BJ (cell line): ENCODE results near the gene PRSS33. TPM values are rescaled to one million over a fixed set of nuclear protein-coding genes. Genes with fewer than 3 reads are reported as not detected.

ENCODE experiments used
- CTCF ChIA-PET: fragments of 350-600 bp; formaldehyde crosslinking; extraction: SDS; loops from one replicate; lab custom pipeline; 2021; ENCODE audit warnings: antibody characterized with exemption, inconsistent platforms; lab: Yijun Ruan, JAX
- POLR2A ChIA-PET: fragments of 300-600 bp; sonication (Branson Sonifier 250); formaldehyde crosslinking; extraction: SDS; loops from one replicate; lab custom pipeline; 2021; ENCODE audit warnings: antibody characterized with exemption; lab: Charles Lee
- DNase-seq: peaks from one replicate; pipeline ENCODE4 v3.0.0-alpha.2; 2011; ENCODE audit warnings: low read depth
- H3K27me3 ChIP-seq: 2 replicates; pipeline ENCODE4 v1.6.0; 2011; ENCODE audit warnings: low read length; ENCODE audit not compliant: control insufficient read depth, insufficient read depth
- H3K36me3 ChIP-seq: 2 replicates; pipeline ENCODE4 v1.5.1; 2011; ENCODE audit warnings: low read length; ENCODE audit not compliant: control insufficient read depth, insufficient read depth
- H3K4me3 ChIP-seq: 2 replicates; pipeline ENCODE4 v1.5.1; 2011; ENCODE audit warnings: low read depth, mild to moderate bottlenecking, control low read depth, low read length
- CTCF ChIP-seq: IDR thresholded peaks from 2 replicates; pipeline ENCODE4 v1.5.1; 2011; ENCODE audit warnings: low read depth, mild to moderate bottlenecking, control low read depth, inconsistent platforms, low read length, moderate library complexity; ENCODE audit not compliant: insufficient read depth
- polyA plus RNA-seq: library from polyadenylated mRNA; depleted of rRNA; stranded (reverse); fragments of >200 nt; gene quantifications from 2 replicates; pipeline ENCODE4 v1.2.3, GENCODE V29; 2011

Gene PRSS33
- polyA plus RNA-seq, 1 experiment, result not detected

DNA sequence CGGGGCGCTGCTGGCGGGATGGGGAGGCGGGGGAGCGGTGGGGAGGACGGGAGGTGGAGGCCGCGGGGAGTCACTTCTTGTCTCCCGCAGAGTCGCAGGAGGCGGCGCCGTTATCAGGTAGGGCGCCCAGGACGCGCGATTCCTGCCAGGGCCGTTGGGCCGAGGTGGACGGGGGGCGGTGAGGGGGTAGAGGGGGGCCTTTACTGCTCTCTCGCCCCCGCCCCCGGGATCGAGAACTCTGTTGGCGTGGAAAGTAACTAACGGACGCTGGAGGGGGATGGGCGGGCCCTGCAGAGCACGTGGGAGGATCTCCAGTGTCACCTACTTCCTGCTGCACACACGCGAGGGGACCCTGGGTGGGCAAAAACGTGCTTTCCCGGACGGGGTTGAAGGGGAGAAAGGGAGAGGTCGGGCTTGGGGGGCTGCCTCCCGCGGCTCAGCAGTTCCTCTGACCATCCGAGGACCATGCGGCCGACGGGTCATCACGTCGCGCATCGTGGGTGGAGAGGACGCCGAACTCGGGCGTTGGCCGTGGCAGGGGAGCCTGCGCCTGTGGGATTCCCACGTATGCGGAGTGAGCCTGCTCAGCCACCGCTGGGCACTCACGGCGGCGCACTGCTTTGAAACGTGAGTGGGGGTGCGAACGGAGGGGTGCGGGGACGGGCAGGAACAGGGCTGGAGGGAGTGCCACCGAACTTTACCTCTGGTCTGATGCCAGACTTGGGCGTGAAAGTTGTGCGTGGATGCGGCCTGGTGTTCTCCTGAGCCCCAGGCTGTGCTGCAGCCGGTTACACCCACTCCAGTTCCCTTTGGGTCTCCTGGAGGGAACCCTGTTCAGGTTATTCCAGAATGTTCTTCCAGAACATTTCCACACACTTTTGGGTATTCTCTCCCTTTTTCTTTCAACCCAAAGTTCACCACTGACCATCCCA lies 30.2 kb upstream of the PRSS33 start:
- Histone ChIP-seq H3K27me3 (peaks cover 31% of the 10 kb centered on the region), H3K4me3 (no peak overlapping the region), H3K36me3 (no peaks in the 10 kb centered on the region)
- TF ChIP-seq CTCF, result no peak
- no peak for DNase-seq
- ChIA-PET CTCF (no interaction called here), POLR2A (no interaction called here)

GRCh38 chr16:2816751-2817339 lies 29.5 kb upstream of the PRSS33 start, which contains the start of gene PRSS21:
PRSS21 (plus strand) TSS chr16:2817237; CDS start chr16:2817269, 32 bp downstream.
- no peak for DNase-seq
- POLR2A ChIA-PET, result no interaction called here

GRCh38 chr16:2815299-2815771 lies 28.0 kb upstream of the PRSS33 start:
- DNase-seq, result no peak
- CTCF ChIA-PET, result interaction anchor here (1.5 kb wide), 1 partner anchor 9 kb away, joined by 3 read pairs; no protein-coding TSS in a partner anchor
- H3K4me3 ChIP-seq, result no peak overlapping the region
- POLR2A ChIA-PET, result no interaction called here
- peaks cover 26% of the 10 kb centered on the region for H3K27me3 ChIP-seq
- no peaks in the 10 kb centered on the region for H3K36me3 ChIP-seq
- no peak for TF ChIP-seq CTCF

More at GRCh38 chr16:2816751-2817339, 29.5 kb upstream of the PRSS33 start, which contains the start of gene PRSS21:
- CTCF ChIA-PET, result no interaction called here
- Histone ChIP-seq H3K27me3 (peaks cover 30% of the 10 kb centered on the region), H3K36me3 (no peaks in the 10 kb centered on the region), H3K4me3 (no peak within 1 kb of the TSS)
- TF ChIP-seq CTCF, result no peak

GRCh38 chr16:2814551-2815298 lies 27.4 kb upstream of the PRSS33 start:
- CTCF ChIA-PET, result interaction anchor here (1.3 to 1.5 kb wide), 2 partner anchors 9 to 10 kb away, joined by 3 read pairs; no protein-coding TSS in a partner anchor
- Histone ChIP-seq H3K4me3 (no peak overlapping the region), H3K36me3 (no peaks in the 10 kb centered on the region), H3K27me3 (peaks cover 20% of the 10 kb centered on the region)
- no peak for DNase-seq
- POLR2A ChIA-PET, result no interaction called here
- TF ChIP-seq CTCF, result no peak
